MM.1S (cell line): Measurements from ENCODE around the gene KRTAP12-4.

ENCODE experiments used
- DNase-seq: peaks from one replicate; pipeline ENCODE4 v3.0.0-alpha.2; 2015
- H2AFZ ChIP-seq: fragments of 300-600 bp; sonication (generic); 2 replicates; pipeline ENCODE4 v1.6.0; 2016; ENCODE audit warnings: antibody characterized with exemption, low read length
- H3F3A ChIP-seq: fragments of 300-600 bp; sonication (generic); 2 replicates; pipeline ENCODE4 v1.6.1; 2016; ENCODE audit warnings: mild to moderate bottlenecking, antibody characterized with exemption, low read length, moderate library complexity, mixed read lengths; ENCODE audit not compliant: insufficient read depth
- H3K27ac ChIP-seq: fragments of 300-600 bp; sonication (generic); 2 replicates; pipeline ENCODE4 v1.5.1; 2016; ENCODE audit warnings: mild to moderate bottlenecking, low read length
- H3K27me3 ChIP-seq: fragments of 300-600 bp; sonication (generic); replicated peaks from 2 replicates; pipeline ENCODE4 v1.6.0; 2016; ENCODE audit warnings: low read length; ENCODE audit not compliant: insufficient read depth
- H3K36me3 ChIP-seq: fragments of 300-600 bp; sonication (generic); replicated peaks from 2 replicates; pipeline ENCODE4 v1.6.1; 2016; ENCODE audit warnings: mild to moderate bottlenecking, low read length, mixed read lengths; ENCODE audit not compliant: insufficient read depth
- H3K4me1 ChIP-seq: fragments of 300-600 bp; sonication (generic); 2 replicates; pipeline ENCODE4 v1.6.1; 2016; ENCODE audit warnings: low read length, mixed read lengths
- H3K4me2 ChIP-seq: fragments of 300-600 bp; sonication (generic); 2 replicates; pipeline ENCODE4 v1.6.0; 2016; ENCODE audit warnings: low read depth, low read length
- H3K4me3 ChIP-seq: fragments of 300-600 bp; sonication (generic); 2 replicates; pipeline ENCODE4 v1.5.1; 2016; ENCODE audit warnings: low read length, mixed read lengths
- H3K79me2 ChIP-seq: fragments of 300-600 bp; sonication (generic); 2 replicates; pipeline ENCODE4 v1.6.1; 2016; ENCODE audit warnings: mixed run types, low read length, mixed read lengths
- H3K9ac ChIP-seq: fragments of 300-600 bp; sonication (generic); 2 replicates; pipeline ENCODE4 v1.6.1; 2016; ENCODE audit warnings: low read length, mixed read lengths
- H3K9me2 ChIP-seq: fragments of 300-600 bp; sonication (generic); replicated peaks from 2 replicates; pipeline ENCODE4 v1.6.1; 2016; ENCODE audit warnings: mild to moderate bottlenecking, low read length, mixed read lengths; ENCODE audit not compliant: insufficient read depth
- H3K9me3 ChIP-seq: fragments of 300-600 bp; sonication (generic); replicated peaks from 2 replicates; pipeline ENCODE4 v1.6.1; 2016; ENCODE audit warnings: mild to moderate bottlenecking, low read length, mixed read lengths; ENCODE audit not compliant: insufficient read depth
- H4K20me1 ChIP-seq: fragments of 300-600 bp; sonication (generic); 2 replicates; pipeline ENCODE4 v1.6.1; 2016; ENCODE audit warnings: mild to moderate bottlenecking, low read length, moderate library complexity, mixed read lengths; ENCODE audit not compliant: insufficient read depth
- CTCF ChIP-seq: fragments of 300-600 bp; sonication (generic); IDR thresholded peaks from 2 replicates; pipeline ENCODE4 v1.5.1; 2016; ENCODE audit warnings: antibody characterized with exemption, low read length, mixed read lengths
- EZH2 ChIP-seq: fragments of 300-600 bp; sonication (generic); optimal IDR thresholded peaks from 2 replicates; pipeline ENCODE3; 2017; ENCODE audit warnings: low read depth, mild to moderate bottlenecking, antibody characterized with exemption, low read length, mixed read lengths
- EZH2phosphoT487 ChIP-seq: fragments of 300-600 bp; sonication (generic); IDR thresholded peaks from 2 replicates; pipeline ENCODE4 v1.6.1; 2018; ENCODE audit warnings: antibody characterized with exemption, low read length

Gene KRTAP12-4

GRCh38 chr21:44700101-44701022, 45.9 kb upstream of the KRTAP12-4 start:
- Histone ChIP-seq H3K27me3 (peaks cover 94% of the 10 kb centered on the region), H4K20me1 (no peaks in the 10 kb centered on the region), H3K4me1 (no peaks in the 10 kb centered on the region), H3K4me2 (no peak overlapping the region), H3F3A (no peaks in the 10 kb centered on the region), H3K79me2 (no peaks in the 10 kb centered on the region), H3K4me3 (no peak overlapping the region), H3K9me3 (no peaks in the 10 kb centered on the region), H3K9me2 (no peaks in the 10 kb centered on the region), H3K36me3 (no peaks in the 10 kb centered on the region), H3K27ac (no peak overlapping the region), H3K9ac (no peak overlapping the region), H2AFZ (no peak overlapping the region)
- DNase-seq, result no peak
- TF ChIP-seq EZH2 (no peak), EZH2phosphoT487 (no peak), CTCF (no peak)

- Histone ChIP-seq H3K4me1 (no peaks in the 10 kb centered on the region), H3K27me3 (peaks cover 98% of the 10 kb centered on the region)
These were observed 45.1 kb upstream of the KRTAP12-4 start for GRCh38 chr21:44699502-44700001.

More at GRCh38 chr21:44699502-44700001, 45.1 kb upstream of the KRTAP12-4 start:
- DNase-seq, result no peak
- Histone ChIP-seq H3K79me2 (no peaks in the 10 kb centered on the region), H3K9me3 (no peaks in the 10 kb centered on the region), H4K20me1 (no peaks in the 10 kb centered on the region), H3K4me3 (no peak overlapping the region), H3F3A (no peaks in the 10 kb centered on the region), H3K36me3 (no peaks in the 10 kb centered on the region), H3K4me2 (no peak overlapping the region), H3K9me2 (no peaks in the 10 kb centered on the region), H3K27ac (no peak overlapping the region), H2AFZ (no peak overlapping the region), H3K9ac (no peak overlapping the region)
- TF ChIP-seq EZH2phosphoT487, result no peak
- TF ChIP-seq EZH2, result no peak
- TF ChIP-seq CTCF, result no peak
